Fibroblast of lung (primary cell): Measurements from ENCODE around the gene ABCD4. TPM values are rescaled to one million over a fixed set of nuclear protein-coding genes. Genes with fewer than 3 reads are reported as not detected.

Source experiments
- DNase-seq, 2 donors: peaks; one replicate each; pipeline versions ENCODE4 v3.0.0 to v3.0.0-alpha.2; 2010; ENCODE audit warnings: low read depth in 2 of 2
- H2AFZ ChIP-seq: 2 replicates; pipeline ENCODE4 v1.5.1; 2012; ENCODE audit warnings: low read length, control low read depth, inconsistent platforms
- H3K27ac ChIP-seq: 2 replicates; pipeline ENCODE4 v1.5.1; 2011; ENCODE audit warnings: low read length, control low read depth; ENCODE audit not compliant: insufficient read depth
- H3K27me3 ChIP-seq: 2 replicates; pipeline ENCODE4 v1.5.1; 2011; ENCODE audit warnings: mild to moderate bottlenecking, low read length; ENCODE audit not compliant: control insufficient read depth, insufficient read depth
- H3K36me3 ChIP-seq: 2 replicates; pipeline ENCODE4 v1.5.1; 2011; ENCODE audit warnings: low read length; ENCODE audit not compliant: control insufficient read depth, insufficient read depth
- H3K4me1 ChIP-seq: 2 replicates; pipeline ENCODE4 v1.5.1; 2011; ENCODE audit warnings: low read length; ENCODE audit not compliant: control insufficient read depth, insufficient read depth; ENCODE audit errors: extremely low read depth
- H3K4me2 ChIP-seq: 2 replicates; pipeline ENCODE4 v1.5.1; 2011; ENCODE audit warnings: low read length, control low read depth; ENCODE audit not compliant: insufficient read depth; ENCODE audit errors: extremely low read depth
- H3K4me3 ChIP-seq, 4 experiments: fragments of 200-600 bp in 1 of 4; sonication (generic) in 1 of 4; replicated peaks in 1 of 4; 2 replicates each; pipeline ENCODE4 v1.5.1; 2011 to 2016; ENCODE audit warnings: low read length in 4 of 4, low read depth in 3 of 4, mild to moderate bottlenecking in 3 of 4, control low read depth in 2 of 4, inconsistent platforms in 1 of 4, mixed read lengths in 1 of 4; ENCODE audit not compliant: insufficient read depth in 1 of 4; ENCODE audit errors: control extremely low read depth in 1 of 4
- H3K79me2 ChIP-seq: 2 replicates; pipeline ENCODE4 v1.5.1; 2012; ENCODE audit warnings: mild to moderate bottlenecking, low read length, inconsistent platforms; ENCODE audit not compliant: control insufficient read depth, insufficient read depth
- H3K9ac ChIP-seq: 2 replicates; pipeline ENCODE4 v1.5.1; 2011; ENCODE audit warnings: mild to moderate bottlenecking, low read length, control low read depth; ENCODE audit not compliant: insufficient read depth
- H3K9me3 ChIP-seq: 2 replicates; pipeline ENCODE4 v1.5.1; 2012; ENCODE audit warnings: low read depth, low read length; ENCODE audit not compliant: control insufficient read depth, insufficient read depth
- H4K20me1 ChIP-seq: 2 replicates; pipeline ENCODE4 v1.5.1; 2011; ENCODE audit warnings: low read length; ENCODE audit not compliant: control insufficient read depth, insufficient read depth; ENCODE audit errors: extremely low read depth
- EZH2 ChIP-seq: IDR thresholded peaks from 2 replicates; pipeline ENCODE4 v1.5.1; 2012; ENCODE audit warnings: low read length, control low read depth, mild to moderate bottlenecking; ENCODE audit errors: missing control alignments
- polyA plus RNA-seq, 2 donors: library from polyadenylated mRNA; depleted of rRNA in 1 of 2; stranded (reverse) in 1 of 2; unstranded in 1 of 2; fragments of >200 nt; gene quantifications; 2 replicates each; pipeline ENCODE4 v1.2.1, GENCODE V29; 2011 to 2012; ENCODE audit warnings: missing spikeins in 1 of 2
- total RNA-seq: library from RNA; depleted of rRNA; stranded (reverse); fragments of >200 nt; gene quantifications from 2 replicates; pipeline ENCODE4 v1.2.1, GENCODE V29; 2014
- TF ChIP-seq, protein P1 (sequence below), 2 donors: IDR thresholded peaks in 1 of 2; conservative IDR thresholded peaks in 1 of 2; 1 replicate in 1 of 2; 2 replicates in 1 of 2; pipeline ENCODE4 v1.5.1; 2011 to 2012; ENCODE audit warnings: low read length in 2 of 2, control low read depth in 1 of 2, inconsistent platforms in 1 of 2, low read depth in 1 of 2, mild to moderate bottlenecking in 1 of 2

ABCD4 gene
- total and polyA plus RNA-seq, 2 donors (not counting 1 experiment from before 2014, with no cell fraction given), result 12.6 to 26.9 TPM

- H3K27ac ChIP-seq, result no peak overlapping the region
- no peaks in the 10 kb centered on the region for H3K4me1 ChIP-seq
- H3K9me3 ChIP-seq, result no peaks in the 10 kb centered on the region
- peaks cover 15% of the 10 kb centered on the region for H3K27me3 ChIP-seq
- DNase-seq, result no peak
- no peaks in the 10 kb centered on the region for H3K36me3 ChIP-seq
- peak overlapping the region; percentile 53 to 78 (median 64) for H3K4me3 ChIP-seq
- H4K20me1 ChIP-seq, result no peaks in the 10 kb centered on the region
- peak overlapping the region; percentile 90 for H3K4me2 ChIP-seq
- no peak for TF ChIP-seq EZH2
- TF ChIP-seq, protein P1, sequence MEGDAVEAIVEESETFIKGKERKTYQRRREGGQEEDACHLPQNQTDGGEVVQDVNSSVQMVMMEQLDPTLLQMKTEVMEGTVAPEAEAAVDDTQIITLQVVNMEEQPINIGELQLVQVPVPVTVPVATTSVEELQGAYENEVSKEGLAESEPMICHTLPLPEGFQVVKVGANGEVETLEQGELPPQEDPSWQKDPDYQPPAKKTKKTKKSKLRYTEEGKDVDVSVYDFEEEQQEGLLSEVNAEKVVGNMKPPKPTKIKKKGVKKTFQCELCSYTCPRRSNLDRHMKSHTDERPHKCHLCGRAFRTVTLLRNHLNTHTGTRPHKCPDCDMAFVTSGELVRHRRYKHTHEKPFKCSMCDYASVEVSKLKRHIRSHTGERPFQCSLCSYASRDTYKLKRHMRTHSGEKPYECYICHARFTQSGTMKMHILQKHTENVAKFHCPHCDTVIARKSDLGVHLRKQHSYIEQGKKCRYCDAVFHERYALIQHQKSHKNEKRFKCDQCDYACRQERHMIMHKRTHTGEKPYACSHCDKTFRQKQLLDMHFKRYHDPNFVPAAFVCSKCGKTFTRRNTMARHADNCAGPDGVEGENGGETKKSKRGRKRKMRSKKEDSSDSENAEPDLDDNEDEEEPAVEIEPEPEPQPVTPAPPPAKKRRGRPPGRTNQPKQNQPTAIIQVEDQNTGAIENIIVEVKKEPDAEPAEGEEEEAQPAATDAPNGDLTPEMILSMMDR (conservative IDR thresholded peaks at IDR 0.05 in 1 of 2, IDR thresholded peaks at IDR 0.05 in 1 of 2; ENCODE audit: low read depth in 1 of 2, low read length in 2 of 2), result no peak
- H2AFZ ChIP-seq, result peak overlapping the region; percentile 17
- no peaks in the 10 kb centered on the region for H3K79me2 ChIP-seq
- no peak overlapping the region for H3K9ac ChIP-seq
Measured at GRCh38 chr14:74257941-74258763, 44.6 kb downstream of the ABCD4 start.

- no peak overlapping the region for H3K9ac ChIP-seq
Measured at GRCh38 chr14:74257078-74257940, 45.4 kb downstream of the ABCD4 start.

More at GRCh38 chr14:74257078-74257940, 45.4 kb downstream of the ABCD4 start:
- Histone ChIP-seq H3K27ac (no peak overlapping the region), H3K9me3 (no peaks in the 10 kb centered on the region), H2AFZ (peak overlapping the region; percentile 41), H3K36me3 (no peaks in the 10 kb centered on the region), H3K4me3 (peak overlapping the region; percentile 53 to 78 (median 64)), H3K4me1 (no peaks in the 10 kb centered on the region), H4K20me1 (no peaks in the 10 kb centered on the region), H3K27me3 (peaks cover 15% of the 10 kb centered on the region), H3K79me2 (no peaks in the 10 kb centered on the region), H3K4me2 (peak overlapping the region; percentile 90)
- peak in 1 of 2 donors; percentile 18 for DNase-seq
- TF ChIP-seq EZH2, result no peak
- TF ChIP-seq, protein P1 (conservative IDR thresholded peaks at IDR 0.05 in 1 of 2, IDR thresholded peaks at IDR 0.05 in 1 of 2; ENCODE audit: low read depth in 1 of 2, low read length in 2 of 2), result peak; percentile 59 to 70
